NOMO-1 treated with dmso at 0.1 percent for 144 hours (cell line): ENCODE results near the gene MED22.
A peak's percentile ranks its signal among the peaks of the same experiment; 100 is the strongest.
"Not testable (repeated sequence)": the region's sequence is repeated elsewhere in the genome, so short reads cannot be mapped to it uniquely, and the experiment has no call there.

Experiments used
- DNase-seq: peaks from one replicate; lab custom pipeline; 2025; ENCODE audit not compliant: unreplicated experiment; lab: John Stamatoyannopoulos, UW

Gene MED22

DNA sequence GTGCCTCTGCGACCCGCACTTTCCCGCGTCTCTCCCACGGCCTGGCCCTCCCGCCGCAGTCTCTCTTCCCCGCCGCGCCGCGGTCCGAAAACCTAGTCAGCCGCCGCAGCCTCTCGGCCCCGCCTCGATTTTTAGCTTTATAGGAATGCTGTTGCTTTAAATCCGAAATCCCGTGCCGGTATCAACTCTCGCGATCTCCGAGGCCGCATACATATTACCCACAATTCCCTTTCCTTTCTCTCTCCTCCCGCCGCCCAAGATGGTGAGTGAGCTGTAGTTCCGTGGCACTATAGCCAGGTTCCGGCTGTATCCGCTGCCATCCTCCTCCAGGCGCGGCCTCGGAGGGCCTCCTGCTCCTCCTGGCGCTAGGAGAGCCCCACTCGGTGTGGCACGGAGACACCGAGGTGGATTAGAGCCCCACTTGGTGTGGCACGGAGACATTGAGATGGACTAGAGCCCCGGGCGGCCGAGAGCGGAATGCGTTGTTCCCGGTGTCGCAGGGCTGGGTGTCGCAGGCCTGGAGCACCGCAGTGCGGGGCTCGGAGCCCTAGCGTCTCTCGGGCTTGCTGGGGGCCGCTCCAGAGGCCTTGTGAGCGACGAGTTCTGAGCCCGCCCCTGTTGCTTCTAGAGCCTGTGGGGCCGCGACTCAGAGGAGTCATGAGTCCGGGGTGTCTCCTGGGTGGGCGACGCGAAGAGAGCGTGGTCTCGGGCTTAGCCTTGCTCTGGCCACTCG is at the start of gene MED22, which contains the start of gene RPL7A:
TSS of gene MED22 (minus strand) at position 147 of the 733 bp plus-strand sequence. CDS start 1,469 bp downstream, outside the sequence.
TSS of gene RPL7A (plus strand) at position 234 of the 733 bp plus-strand sequence. CDS start at position 260, 26 bp downstream.
- DNase-seq, result peak; percentile 92

DNA sequence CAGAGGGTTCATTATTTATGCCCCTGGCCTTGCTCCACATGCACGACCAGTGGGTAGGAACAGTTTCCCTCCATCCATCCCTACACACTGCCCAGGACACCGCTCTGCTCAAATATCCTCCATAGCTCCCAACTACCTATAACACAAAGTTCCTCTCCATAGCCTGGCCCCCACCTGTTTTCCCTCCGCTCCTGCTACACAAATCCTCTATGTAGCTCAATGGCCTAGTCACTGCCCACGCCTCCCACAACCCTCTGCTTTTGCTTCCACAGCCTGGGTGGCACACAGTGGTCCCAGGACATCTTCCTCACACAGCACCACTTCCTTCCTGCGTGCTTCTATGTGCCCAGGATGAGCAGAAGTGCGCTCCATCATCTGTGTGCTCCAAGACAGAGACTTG is 49.4 kb upstream of the MED22 start:
- DNase-seq, result no peak

DNA sequence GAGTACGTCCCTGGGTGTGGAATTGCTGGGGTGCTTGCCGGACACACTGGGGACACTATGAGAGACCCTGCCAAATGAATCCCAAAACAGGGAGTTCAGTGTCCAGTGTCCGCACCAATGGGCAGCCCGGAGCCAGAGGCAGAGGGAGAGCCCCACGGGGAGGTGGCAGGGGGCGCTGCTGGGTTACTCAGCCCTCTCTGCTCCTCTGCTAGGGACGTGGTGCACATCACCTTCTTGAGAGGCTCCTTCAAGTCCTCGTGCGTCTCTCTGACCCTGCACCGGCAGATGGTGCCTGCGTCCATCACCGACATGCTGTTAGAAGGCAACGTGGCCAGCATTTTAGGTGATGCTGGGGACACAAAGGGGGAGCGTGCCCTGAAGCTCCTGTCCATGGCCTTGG is 49.0 kb upstream of the MED22 start:
- DNase-seq, result no peak

DNA sequence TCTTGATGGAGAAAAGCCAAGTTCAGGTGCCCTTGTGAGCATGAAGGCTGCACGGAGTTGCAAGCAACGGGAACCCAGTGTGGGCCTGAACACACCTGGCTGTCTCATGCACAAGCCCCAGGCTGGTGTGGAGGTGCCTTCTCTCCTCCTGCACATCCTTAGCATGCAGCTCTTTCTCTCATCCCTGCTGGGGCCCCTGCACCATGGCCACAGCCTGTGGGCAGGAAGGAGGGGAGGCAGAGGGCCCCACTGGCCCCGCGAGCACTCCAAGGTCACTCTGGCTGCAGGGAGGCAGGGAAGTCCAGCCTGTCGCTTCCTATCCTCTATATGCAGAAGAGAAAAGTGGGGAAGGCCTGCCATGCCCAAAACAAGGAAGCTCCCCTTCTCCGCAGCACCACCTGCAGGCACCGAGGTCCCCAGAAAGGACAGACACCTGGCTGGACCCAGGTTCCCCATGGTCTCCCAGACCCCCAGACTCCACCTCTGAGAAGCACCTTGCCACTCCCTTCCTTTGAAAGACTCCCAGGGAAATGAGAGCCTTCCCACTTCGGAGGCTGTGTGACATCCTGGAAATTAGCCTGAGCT is 46.8 kb upstream of the MED22 start:
- DNase-seq, result no peak

DNA sequence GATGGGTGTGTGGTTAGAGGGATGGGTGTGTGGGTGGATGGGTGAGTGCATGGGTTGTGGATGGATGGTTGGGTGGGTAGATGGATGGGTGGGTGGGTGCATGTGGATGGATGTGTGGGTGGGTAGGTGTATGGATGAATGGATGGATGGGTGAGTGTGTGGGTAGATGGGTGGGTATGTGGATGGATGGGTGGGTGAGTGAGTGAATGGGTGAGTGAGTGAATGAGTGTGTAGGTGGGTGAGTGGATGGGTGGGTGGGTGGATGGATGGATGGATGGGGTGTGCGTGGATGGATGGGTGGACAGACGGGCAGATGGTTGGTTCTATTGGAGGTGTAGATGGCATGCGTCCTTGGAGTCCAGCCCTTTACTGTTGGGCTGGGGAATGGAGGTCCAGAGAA is 45.5 kb upstream of the MED22 start:
- no peak for DNase-seq

DNA sequence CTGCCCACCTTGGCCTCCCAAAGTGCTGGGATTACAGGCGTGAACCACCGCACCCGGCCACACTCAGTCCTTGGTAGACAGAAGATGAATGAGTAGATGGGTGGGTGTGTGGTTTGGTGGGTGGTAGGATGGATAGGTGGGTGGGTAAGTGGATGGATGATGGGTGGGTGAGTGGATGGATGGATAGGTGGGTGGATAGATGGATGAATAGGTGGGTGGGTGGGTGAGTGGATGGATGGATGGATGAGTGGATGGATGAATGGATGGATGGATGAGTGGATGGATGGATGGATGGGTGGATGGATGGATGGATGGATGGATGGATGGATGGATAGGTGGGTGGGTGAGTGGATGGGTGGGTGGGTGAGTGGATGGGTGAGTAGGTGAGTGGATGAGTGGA is 44.4 kb upstream of the MED22 start:
- not testable (repeated sequence) for DNase-seq

DNA sequence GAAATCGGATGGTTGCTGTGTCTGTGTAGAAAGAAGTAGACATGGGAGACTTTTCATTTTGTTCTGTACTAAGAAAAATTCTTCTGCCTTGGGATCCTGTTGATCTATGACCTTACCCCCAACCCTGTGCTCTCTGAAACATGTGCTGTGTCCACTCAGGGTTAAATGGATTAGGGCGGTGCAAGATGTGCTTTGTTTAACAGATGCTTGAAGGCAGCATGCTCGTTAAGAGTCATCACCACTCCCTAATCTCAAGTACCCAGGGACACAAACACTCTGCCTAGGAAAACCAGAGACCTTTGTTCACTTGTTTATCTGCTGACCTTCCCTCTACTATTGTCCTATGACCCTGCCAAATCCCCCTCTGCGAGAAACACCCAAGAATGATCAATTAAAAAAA is 43.5 kb upstream of the MED22 start:
- DNase-seq, result not testable (repeated sequence)

DNA sequence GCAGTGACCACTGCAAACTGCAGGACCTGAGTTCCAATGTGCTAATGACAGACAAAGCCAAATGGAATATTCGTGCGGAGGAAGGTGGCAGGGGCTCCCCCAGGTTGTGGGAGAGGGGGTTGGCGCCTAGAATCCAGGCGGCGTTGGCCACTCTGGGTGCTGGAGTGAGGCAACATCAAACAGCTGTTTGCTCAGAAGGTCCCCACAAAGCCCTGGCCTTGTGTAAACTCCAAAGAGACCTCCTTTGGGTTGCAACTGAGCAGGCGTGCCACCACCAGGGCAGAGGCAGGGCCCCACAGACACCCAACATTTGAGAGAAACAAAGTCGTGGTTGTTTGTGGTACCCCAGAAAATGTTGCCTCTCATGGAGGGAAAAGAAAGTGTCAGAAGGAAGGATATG is 42.8 kb upstream of the MED22 start:
- DNase-seq, result no peak

DNA sequence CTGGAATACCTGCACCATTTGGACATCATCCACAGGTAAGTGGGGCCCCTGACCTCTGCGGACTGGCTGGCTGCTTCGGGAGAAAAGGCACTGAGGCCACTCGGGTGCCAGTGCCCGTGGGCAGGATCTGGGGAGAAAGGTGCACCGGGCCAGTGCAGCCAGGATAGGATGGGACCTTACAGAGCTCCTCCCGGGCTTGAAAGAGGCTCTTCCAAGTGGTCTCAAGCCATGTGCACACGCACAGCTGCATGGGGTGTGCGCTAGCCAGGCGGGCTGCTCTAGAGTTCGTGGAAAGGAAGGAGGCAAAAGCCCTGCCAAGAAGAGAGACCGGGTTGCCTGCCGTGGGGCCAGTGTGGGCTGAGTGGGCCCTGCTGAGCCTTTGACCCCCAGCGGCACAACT is 41.6 kb upstream of the MED22 start:
- DNase-seq, result no peak

DNA sequence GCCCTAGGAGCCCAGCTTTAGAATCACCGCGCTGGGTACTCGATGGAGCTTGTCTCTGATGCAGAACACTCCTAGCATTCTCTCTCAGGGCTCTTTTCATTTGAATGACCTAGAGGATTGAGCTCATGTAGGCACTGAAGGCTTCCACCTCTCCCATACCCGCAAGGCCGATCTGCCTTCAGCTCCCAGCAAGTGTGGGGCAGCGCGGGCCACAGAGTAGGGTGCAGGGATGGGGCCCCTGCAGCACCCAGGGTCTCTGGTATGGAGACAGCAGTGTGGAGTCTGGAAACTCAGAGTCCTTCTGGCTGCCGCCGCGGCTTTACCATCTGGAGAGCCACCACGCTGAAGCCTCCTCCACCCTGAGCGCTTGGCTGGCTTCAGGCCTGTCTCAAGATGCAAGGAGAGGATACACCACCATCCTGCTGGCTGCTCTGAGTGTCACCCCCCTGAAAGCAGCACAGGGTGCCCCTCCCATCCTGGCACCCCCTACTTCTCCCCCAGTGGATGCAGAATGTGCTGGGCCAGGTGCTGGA is 41.2 kb upstream of the MED22 start:
- no peak for DNase-seq

DNA sequence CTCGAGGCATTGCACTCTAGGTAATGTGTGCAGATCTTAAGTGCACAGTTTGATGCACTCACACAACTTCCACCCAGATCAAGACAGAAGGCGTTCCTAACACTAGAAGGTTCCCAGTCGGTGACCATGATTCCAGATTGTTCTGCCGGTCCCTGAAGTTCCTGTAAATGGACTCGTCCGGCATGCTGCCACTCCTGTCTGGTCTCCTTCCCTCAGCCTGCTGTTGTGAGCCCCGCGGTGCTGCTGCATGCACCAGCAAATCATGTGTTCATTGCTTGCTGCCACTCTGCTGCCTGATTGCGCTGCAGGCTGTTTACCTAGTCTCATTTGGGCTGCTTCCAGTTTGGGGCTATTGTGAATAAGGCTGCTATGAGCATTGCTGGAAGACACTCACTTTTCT is 39.7 kb upstream of the MED22 start:
- DNase-seq, result no peak

DNA sequence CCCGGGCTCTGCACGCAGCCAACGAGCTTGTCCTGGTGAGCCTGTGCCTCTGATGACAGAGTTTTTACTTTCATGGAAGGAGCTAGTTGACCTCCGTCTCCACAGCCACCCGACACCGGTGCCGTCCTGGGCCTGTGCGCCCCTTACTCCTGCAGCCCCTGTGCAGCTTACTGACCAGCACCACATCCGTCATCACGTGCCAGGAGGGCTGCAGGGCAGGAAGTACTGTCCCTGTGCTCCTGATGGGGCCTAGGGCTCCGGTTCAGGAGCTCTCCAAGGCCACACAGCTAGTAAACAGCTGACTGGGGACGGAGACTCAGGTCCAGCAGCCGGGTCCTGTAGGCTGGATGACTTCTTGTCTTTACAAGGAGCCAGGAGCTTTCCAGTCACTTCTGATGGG is 38.4 kb upstream of the MED22 start:
- no peak for DNase-seq

DNA sequence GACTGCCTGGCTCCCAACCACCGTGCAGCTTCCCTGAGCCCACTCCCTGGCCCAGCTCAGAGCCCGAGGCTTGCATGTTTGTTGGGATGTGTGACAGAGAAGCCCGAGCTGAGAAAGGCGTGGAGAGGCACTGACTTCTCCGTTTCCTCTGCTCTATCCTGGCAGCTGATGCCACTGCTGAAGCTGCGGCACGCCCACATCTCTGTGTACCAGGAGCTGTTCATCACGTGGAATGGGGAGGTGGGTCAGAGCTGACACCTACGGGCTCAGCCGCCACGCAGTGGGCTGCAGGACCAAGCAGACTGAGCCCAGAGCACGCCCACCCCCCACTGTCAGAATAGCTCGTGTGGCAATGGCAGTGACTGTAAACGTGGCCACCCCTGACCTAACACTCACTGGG is 37.5 kb upstream of the MED22 start:
- DNase-seq, result no peak

DNA sequence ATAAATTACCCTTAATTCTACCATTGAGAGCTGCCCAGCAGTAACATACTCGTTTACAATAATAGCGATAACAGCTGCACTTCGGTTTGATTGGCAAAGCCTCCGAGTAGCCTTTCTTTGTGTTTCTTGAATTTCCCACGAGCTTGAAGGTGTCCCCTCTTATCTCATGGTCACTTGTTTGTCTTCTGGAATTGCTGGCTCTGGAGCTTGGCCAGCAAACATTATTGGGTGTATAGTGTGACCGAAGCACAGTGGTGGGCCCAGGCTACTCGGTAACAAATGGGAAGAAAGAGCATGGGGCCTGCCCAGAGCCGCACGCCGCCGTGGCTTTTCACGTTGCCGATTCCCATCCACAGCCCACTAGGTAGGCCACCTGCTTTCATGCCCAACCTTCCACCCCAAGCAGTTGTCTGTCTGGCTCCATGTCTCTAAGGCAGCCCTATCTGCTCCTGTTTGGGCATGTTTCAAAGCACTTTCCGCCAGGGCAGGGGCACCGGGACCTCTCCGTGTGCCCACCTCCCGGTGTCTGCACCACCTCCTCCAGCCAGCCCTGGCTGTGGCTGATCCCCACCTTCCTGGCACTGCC is 36.9 kb upstream of the MED22 start:
- DNase-seq, result no peak

DNA sequence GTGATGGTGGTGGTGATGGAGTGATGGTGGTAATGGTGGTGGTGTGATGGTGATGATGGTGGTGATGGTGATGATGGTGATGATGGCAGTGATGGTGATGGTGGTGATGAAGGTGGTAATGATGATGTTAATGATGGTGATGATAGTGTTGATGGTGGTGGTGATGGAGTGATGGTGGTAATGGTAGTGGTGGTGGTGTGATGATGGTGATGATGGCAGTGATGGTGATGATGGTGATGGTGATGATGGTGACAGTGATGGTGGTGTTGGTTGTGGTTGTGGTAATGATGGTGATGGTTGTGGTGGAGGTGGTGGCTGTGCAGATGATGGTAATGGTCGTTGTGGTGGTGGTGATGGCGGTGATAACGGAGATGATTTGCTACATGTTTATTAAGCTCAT is 35.5 kb upstream of the MED22 start:
- DNase-seq, result no peak

DNA sequence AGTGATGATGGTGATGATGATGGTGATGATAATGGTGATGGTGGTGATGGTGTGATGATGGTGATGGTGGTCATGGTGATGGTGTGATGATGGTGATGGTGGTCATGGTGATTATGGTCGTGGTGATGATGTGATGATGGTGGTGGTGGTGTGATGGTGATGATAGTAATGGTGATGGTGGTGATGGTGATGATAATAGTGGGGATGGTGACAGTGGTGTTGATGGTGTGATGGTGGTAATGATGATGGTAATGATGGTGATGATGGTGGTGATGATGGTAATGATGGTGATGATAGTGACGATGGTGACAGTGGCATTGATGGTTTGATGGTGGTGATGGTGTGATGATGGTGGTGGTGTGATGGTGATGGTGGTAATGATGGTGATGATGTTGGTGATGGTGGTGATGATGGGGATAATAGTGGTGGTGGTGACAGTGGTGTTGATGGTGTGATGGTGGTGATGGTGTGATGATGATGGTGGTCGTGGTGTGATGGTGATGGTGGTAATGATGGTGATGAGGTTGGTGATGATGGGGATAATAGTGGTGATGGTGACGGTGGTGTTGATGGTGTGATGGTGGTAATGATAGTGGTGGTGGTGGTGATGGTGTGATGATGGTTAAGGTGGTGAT is 34.7 kb upstream of the MED22 start:
- no peak for DNase-seq

DNA sequence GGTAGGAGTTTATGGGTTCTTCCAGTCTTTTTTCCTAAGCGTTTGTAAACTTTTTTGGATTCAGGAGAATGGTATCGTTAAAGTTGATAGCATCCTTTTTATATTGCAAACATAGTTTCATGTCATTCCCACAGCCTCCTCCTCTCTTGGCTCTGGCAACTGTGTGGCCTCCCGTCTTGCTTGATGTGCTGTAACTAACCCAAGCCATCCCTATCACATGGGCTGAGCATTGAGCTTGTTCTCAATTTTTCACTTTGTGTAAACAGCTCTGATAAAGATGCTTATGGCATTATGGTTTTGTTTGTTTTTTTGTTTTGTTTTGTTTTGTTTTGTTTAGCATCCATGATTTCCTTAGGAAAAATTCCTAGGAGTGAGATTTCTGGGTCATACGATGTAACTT is 32.8 kb upstream of the MED22 start:
- DNase-seq, result no peak

DNA sequence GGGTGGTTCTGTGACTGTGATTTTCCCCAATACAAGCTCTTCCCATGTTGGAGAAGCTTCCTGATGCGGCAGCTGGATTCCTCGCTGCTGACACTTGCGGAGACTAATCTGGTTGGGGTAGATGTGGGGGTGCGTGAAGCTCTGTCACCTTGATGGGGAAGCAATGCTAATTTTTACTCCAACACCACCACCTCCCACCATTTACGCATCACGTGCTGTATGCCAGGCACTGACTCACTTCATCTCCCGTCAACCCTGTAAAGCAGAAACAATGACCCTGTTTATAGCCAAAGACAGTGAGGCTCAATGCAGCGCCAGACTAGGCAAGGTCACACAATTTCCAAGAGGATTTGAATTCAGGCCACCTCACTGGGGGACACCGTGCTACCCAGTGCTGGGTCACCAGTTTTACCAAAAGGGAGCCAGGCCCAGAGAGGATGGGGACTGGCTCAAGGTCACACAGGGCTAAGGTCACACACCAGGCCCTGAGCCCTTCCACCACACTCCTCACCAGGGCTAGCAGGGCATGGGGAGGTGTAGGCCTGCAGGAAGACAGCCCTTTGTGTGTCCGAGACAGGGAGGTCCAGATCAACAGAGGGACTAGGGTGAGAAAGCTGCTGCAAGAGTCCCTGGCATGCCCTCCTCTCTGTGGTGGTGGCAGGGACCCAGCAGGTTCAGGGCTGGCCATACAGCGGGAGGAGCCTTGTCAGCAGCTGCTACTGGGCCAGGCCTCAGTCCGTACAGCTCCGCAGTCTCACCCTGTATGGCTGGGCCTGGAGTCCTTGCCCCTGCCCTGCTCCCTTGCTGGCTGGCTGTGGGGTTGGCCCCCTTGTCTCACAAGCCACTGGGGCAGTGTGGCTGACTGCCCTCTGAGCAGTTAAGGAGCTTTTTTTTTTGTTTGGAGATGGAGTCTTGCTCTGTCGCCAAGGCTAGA is 31.5 kb upstream of the MED22 start:
- no peak for DNase-seq

DNA sequence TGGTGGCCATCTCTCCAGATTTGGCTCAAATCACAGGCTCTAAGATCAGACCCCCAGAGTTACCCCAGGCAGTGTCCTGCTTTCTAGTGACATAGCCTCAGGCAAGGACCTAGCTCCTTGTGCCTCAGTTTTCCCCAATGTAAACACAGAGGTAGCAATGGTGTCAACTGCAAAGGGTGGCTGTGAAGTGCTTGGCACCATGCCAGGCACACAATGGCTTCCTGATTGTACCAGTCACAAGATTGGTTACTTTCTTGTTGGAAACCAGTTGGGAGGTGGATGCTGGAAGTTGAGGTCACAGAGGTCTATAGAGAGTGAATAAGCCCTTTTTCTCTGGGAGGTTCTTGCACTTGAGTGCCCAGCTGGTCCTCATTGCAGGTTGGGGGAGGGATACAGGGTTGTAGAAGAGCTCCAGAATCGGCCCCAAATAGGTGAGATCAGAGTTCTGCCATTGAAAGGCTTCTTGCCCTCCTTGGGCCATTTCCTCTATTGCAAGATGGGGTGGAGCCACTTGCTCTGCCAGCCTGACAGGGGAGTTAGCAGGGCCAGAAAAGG is 30.6 kb upstream of the MED22 start:
- DNase-seq, result no peak

DNA sequence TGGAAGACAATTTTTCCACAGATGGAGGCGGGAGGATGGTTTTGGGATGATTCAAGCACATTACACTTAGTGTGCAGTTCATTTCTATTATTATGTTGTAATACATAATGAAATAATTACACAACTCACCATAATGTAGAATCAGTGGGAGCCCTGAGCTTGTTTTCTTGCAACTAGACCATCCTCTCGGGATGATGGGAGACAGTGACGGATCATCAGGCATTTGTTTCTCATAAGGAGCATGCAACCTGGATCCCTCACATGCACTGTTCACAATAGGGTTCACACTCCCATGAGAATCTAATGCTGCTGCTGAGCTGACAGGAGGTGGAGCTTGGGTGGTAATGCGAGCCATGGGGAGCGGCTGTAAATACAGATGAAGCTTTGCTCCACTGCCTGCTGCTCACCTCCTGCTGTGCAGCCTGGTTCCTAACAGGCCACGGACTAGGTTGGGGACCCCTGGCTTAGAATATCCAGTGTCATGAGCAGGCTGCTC is 29.8 kb upstream of the MED22 start:
- DNase-seq, result no peak
